HepG2 (cell line): ENCODE data around the gene TTC28. TPM values are rescaled to one million over a fixed set of nuclear protein-coding genes. Genes with fewer than 3 reads are reported as not detected.

ENCODE experiments used
- FOXJ3 ChIP-seq: sonication (generic); formaldehyde crosslinking; IDR thresholded peaks from 2 replicates; pipeline ENCODE4 v1.4.0; 2020; ENCODE audit warnings: missing genetic modification reagents, mild to moderate bottlenecking, borderline replicate concordance
- GABPB1 ChIP-seq: IDR thresholded peaks from 2 replicates; pipeline ENCODE4 v1.6.1; 2016; ENCODE audit warnings: mild to moderate bottlenecking, missing genetic modification reagents, moderate library complexity, missing compliant biosample characterization
- HNRNPLL ChIP-seq: fragments of 200-400 bp; formaldehyde crosslinking; IDR thresholded peaks from 2 replicates; pipeline ENCODE4 v1.6.1; 2017; ENCODE audit warnings: mild to moderate bottlenecking, low read depth, low read length; ENCODE audit not compliant: poor library complexity, severe bottlenecking
- KLF9 ChIP-seq: IDR thresholded peaks from 2 replicates; pipeline ENCODE4 v1.6.1; 2016; ENCODE audit warnings: low read depth
- MAZ ChIP-seq, 2 experiments: sonication (generic) in 1 of 2; formaldehyde crosslinking in 1 of 2; IDR thresholded peaks; 2 replicates each; pipeline versions ENCODE4 v1.5.0 to v1.6.1; 2012 to 2020; ENCODE audit warnings: low read depth in 2 of 2, mild to moderate bottlenecking in 2 of 2, borderline replicate concordance in 1 of 2, improper control_type of control experiment in 1 of 2, low read length in 1 of 2, missing genetic modification reagents in 1 of 2, moderate library complexity in 1 of 2
- NONO ChIP-seq, 2 experiments: fragments of 450-650 bp in 1 of 2; sonication (generic) in 1 of 2; formaldehyde crosslinking in 1 of 2; IDR thresholded peaks in 1 of 2; conservative IDR thresholded peaks in 1 of 2; 2 replicates each; pipeline versions ENCODE4 v1.6.1 to v1.8.0; 2017 to 2022; ENCODE audit warnings: mild to moderate bottlenecking in 1 of 2, missing genetic modification reagents in 1 of 2, moderate library complexity in 1 of 2
- SMC3 ChIP-seq: IDR thresholded peaks from 2 replicates; pipeline ENCODE4 v1.6.1; 2011; ENCODE audit warnings: low read length, improper control_type of control experiment
- SUZ12 ChIP-seq: fragments of 150-350 bp; IDR thresholded peaks from 2 replicates; pipeline ENCODE4 v1.6.1; 2014; ENCODE audit warnings: low read depth, low read length
- XRCC5 ChIP-seq: fragments of 200-400 bp; formaldehyde crosslinking; optimal IDR thresholded peaks from 2 replicates; pipeline ENCODE3; 2017; ENCODE audit warnings: mild to moderate bottlenecking, low read length
- ZFP36L2 ChIP-seq: sonication (generic); formaldehyde crosslinking; IDR thresholded peaks from 2 replicates; pipeline ENCODE4 v1.4.0; 2020; ENCODE audit warnings: missing genetic modification reagents
- ZNF788 ChIP-seq: sonication (generic); formaldehyde crosslinking; IDR thresholded peaks from 2 replicates; pipeline ENCODE4 v1.5.0; 2020; ENCODE audit warnings: mild to moderate bottlenecking, missing genetic modification reagents, borderline replicate concordance
- polyA plus RNA-seq, 8 experiments: library from polyadenylated mRNA; depleted of rRNA in 3 of 8; stranded (reverse) in 7 of 8; unstranded in 1 of 8; fragments of >200 nt; fragmentation: Illumina TruSeq in 4 of 8; extraction: Trizol in 4 of 8; gene quantifications; 2 replicates each; pipeline versions ENCODE4 v1.2.1 to v1.2.3, GENCODE V29; 2011 to 2016; ENCODE audit warnings: low read depth in 4 of 8, missing spikeins in 1 of 8, mixed read lengths in 1 of 8; ENCODE audit not compliant: insufficient read depth in 1 of 8
- total RNA-seq, 5 experiments: library from RNA; depleted of rRNA; stranded (reverse); fragments of >200 nt; fragmentation: Illumina TruSeq; extraction: Trizol; gene quantifications; 2 replicates each; pipeline ENCODE4 v1.2.3, GENCODE V29; 2016; ENCODE audit warnings: low read depth in 1 of 5
- TF ChIP-seq, protein P1 (sequence below): sonication (generic); formaldehyde crosslinking; IDR thresholded peaks from 2 replicates; pipeline ENCODE4 v1.5.1; 2020; ENCODE audit warnings: mild to moderate bottlenecking, missing genetic modification reagents, moderate library complexity
- TF ChIP-seq, protein P2 (sequence below): sonication (generic); formaldehyde crosslinking; IDR thresholded peaks from 2 replicates; pipeline ENCODE4 v1.4.0; 2020; ENCODE audit warnings: missing genetic modification reagents
- TF ChIP-seq, protein P3 (sequence below): sonication (generic); formaldehyde crosslinking; IDR thresholded peaks from 2 replicates; pipeline ENCODE4 v1.4.0; 2020; ENCODE audit warnings: mild to moderate bottlenecking, missing genetic modification reagents

The TTC28 gene
- total and polyA plus RNA-seq, 2 of the 13 experiments (the other 11 are each of a cell fraction or from before 2014, with no cell fraction given) = 4.2 to 13.1 TPM

- TF ChIP-seq KLF9 (no peak), ZFP36L2 (CRISPR knock-in tag) (no peak), SUZ12 (no peak), NONO (IDR thresholded peaks at IDR 0.05) (no peak), NONO (CRISPR knock-in tag; conservative IDR thresholded peaks at IDR 0.05) (no peak), FOXJ3 (CRISPR knock-in tag) (no peak), HNRNPLL (peak; percentile 17), MAZ (IDR thresholded peaks at IDR 0.05; ENCODE audit: borderline replicate concordance, low read depth, low read length) (no peak), MAZ (CRISPR knock-in tag; IDR thresholded peaks at IDR 0.05; ENCODE audit: low read depth) (0 out of 2 replicates have a peak, but pooled peaks have one; percentile 20), ZNF788 (CRISPR knock-in tag) (no peak), XRCC5 (peak; percentile 68), GABPB1 (0 out of 2 replicates have a peak, but pooled peaks have one; percentile 18), SMC3 (peak; percentile 52; the same call in 1 of the 2 replicates)
- TF ChIP-seq, protein P1, sequence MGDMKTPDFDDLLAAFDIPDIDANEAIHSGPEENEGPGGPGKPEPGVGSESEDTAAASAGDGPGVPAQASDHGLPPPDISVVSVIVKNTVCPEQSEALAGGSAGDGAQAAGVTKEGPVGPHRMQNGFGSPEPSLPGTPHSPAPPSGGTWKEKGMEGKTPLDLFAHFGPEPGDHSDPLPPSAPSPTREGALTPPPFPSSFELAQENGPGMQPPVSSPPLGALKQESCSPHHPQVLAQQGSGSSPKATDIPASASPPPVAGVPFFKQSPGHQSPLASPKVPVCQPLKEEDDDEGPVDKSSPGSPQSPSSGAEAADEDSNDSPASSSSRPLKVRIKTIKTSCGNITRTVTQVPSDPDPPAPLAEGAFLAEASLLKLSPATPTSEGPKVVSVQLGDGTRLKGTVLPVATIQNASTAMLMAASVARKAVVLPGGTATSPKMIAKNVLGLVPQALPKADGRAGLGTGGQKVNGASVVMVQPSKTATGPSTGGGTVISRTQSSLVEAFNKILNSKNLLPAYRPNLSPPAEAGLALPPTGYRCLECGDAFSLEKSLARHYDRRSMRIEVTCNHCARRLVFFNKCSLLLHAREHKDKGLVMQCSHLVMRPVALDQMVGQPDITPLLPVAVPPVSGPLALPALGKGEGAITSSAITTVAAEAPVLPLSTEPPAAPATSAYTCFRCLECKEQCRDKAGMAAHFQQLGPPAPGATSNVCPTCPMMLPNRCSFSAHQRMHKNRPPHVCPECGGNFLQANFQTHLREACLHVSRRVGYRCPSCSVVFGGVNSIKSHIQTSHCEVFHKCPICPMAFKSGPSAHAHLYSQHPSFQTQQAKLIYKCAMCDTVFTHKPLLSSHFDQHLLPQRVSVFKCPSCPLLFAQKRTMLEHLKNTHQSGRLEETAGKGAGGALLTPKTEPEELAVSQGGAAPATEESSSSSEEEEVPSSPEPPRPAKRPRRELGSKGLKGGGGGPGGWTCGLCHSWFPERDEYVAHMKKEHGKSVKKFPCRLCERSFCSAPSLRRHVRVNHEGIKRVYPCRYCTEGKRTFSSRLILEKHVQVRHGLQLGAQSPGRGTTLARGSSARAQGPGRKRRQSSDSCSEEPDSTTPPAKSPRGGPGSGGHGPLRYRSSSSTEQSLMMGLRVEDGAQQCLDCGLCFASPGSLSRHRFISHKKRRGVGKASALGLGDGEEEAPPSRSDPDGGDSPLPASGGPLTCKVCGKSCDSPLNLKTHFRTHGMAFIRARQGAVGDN (CRISPR knock-in tag) = peak; percentile 43
- TF ChIP-seq, protein P2, sequence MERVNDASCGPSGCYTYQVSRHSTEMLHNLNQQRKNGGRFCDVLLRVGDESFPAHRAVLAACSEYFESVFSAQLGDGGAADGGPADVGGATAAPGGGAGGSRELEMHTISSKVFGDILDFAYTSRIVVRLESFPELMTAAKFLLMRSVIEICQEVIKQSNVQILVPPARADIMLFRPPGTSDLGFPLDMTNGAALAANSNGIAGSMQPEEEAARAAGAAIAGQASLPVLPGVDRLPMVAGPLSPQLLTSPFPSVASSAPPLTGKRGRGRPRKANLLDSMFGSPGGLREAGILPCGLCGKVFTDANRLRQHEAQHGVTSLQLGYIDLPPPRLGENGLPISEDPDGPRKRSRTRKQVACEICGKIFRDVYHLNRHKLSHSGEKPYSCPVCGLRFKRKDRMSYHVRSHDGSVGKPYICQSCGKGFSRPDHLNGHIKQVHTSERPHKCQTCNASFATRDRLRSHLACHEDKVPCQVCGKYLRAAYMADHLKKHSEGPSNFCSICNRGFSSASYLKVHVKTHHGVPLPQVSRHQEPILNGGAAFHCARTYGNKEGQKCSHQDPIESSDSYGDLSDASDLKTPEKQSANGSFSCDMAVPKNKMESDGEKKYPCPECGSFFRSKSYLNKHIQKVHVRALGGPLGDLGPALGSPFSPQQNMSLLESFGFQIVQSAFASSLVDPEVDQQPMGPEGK = peak; percentile 47; the same call in 1 of the 2 replicates
- TF ChIP-seq, protein P3, sequence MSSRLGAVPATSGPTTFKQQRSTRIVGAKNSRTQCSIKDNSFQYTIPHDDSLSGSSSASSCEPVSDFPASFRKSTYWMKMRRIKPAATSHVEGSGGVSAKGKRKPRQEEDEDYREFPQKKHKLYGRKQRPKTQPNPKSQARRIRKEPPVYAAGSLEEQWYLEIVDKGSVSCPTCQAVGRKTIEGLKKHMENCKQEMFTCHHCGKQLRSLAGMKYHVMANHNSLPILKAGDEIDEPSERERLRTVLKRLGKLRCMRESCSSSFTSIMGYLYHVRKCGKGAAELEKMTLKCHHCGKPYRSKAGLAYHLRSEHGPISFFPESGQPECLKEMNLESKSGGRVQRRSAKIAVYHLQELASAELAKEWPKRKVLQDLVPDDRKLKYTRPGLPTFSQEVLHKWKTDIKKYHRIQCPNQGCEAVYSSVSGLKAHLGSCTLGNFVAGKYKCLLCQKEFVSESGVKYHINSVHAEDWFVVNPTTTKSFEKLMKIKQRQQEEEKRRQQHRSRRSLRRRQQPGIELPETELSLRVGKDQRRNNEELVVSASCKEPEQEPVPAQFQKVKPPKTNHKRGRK = no peak
Measured at GRCh38 chr22:28019881-28020861, 659.5 kb downstream of the TTC28 start (continued).
